ENCODE results near the gene LBH. TPM values are rescaled to one million over a fixed set of nuclear protein-coding genes. Genes with fewer than 3 reads are reported as not detected.

LBH gene
- total RNA-seq, 4 donors from 2014 or later: 14.9 to 41.1 (median 30.0) TPM

- Histone ChIP-seq H3K4me1 (no peaks in the 10 kb centered on the region), H3K36me3 (no peaks in the 10 kb centered on the region), H3K27ac (no peak overlapping the region), H3K4me3 (no peak overlapping the region), H3K9me3 (no peaks in the 10 kb centered on the region), H3K27me3 (peaks cover 3% of the 10 kb centered on the region)
- TF ChIP-seq POLR2A (IDR thresholded peaks at IDR 0.05): no peak
- no peak for TF ChIP-seq POLR2AphosphoS5 (IDR thresholded peaks at IDR 0.05)
- TF ChIP-seq CTCF (IDR thresholded peaks at IDR 0.05): no peak
- no peak for TF ChIP-seq EP300 (IDR thresholded peaks at IDR 0.05)
- 48% methylated on average over 4 of the region's 6 CpGs for WGBS
- peak in 1 of 2 donors; percentile 34 for DNase-seq (ENCODE audit: low spot score in 2 of 2)
Observed at GRCh38 chr2:30197570-30198192, 33.7 kb upstream of the LBH start.

GRCh38 chr2:30201990-30202389 is 29.3 kb upstream of the LBH start:
- WGBS: 36% methylated on average over 1 of the region's 1 CpG
- Histone ChIP-seq H3K36me3 (no peaks in the 10 kb centered on the region), H3K4me3 (no peak overlapping the region), H3K4me1 (no peaks in the 10 kb centered on the region), H3K9me3 (no peaks in the 10 kb centered on the region), H3K27ac (no peak overlapping the region), H3K27me3 (no peaks in the 10 kb centered on the region)
- TF ChIP-seq EP300 (IDR thresholded peaks at IDR 0.05) (no peak), POLR2A (IDR thresholded peaks at IDR 0.05) (no peak), CTCF (IDR thresholded peaks at IDR 0.05) (no peak), POLR2AphosphoS5 (IDR thresholded peaks at IDR 0.05) (no peak)
- DNase-seq (ENCODE audit: low spot score in 2 of 2): peak in 1 of 2 donors; percentile 55

- Histone ChIP-seq H3K4me1 (no peaks in the 10 kb centered on the region), H3K27ac (no peak overlapping the region), H3K27me3 (no peaks in the 10 kb centered on the region), H3K36me3 (no peaks in the 10 kb centered on the region), H3K4me3 (no peak overlapping the region), H3K9me3 (no peaks in the 10 kb centered on the region)
- TF ChIP-seq CTCF (IDR thresholded peaks at IDR 0.05): no peak
- TF ChIP-seq POLR2AphosphoS5 (IDR thresholded peaks at IDR 0.05): no peak
- TF ChIP-seq EP300 (IDR thresholded peaks at IDR 0.05): no peak
- no peak for TF ChIP-seq POLR2A (IDR thresholded peaks at IDR 0.05)
- 88% methylated on average over 7 of the region's 7 CpGs for WGBS
- peak in 1 of 2 donors; percentile 44 for DNase-seq (ENCODE audit: low spot score in 2 of 2)
Observed at GRCh38 chr2:30203156-30203555, 28.2 kb upstream of the LBH start.

GRCh38 chr2:30204281-30204680 is 27.1 kb upstream of the LBH start:
- no peaks in the 10 kb centered on the region for H3K36me3 ChIP-seq
- no peak overlapping the region for H3K27ac ChIP-seq
- TF ChIP-seq POLR2A (IDR thresholded peaks at IDR 0.05): no peak
- no peak for TF ChIP-seq EP300 (IDR thresholded peaks at IDR 0.05)
- no peak for TF ChIP-seq POLR2AphosphoS5 (IDR thresholded peaks at IDR 0.05)
- WGBS: 90% methylated on average over 4 of the region's 4 CpGs
- no peak overlapping the region for H3K4me3 ChIP-seq
- H3K9me3 ChIP-seq: no peaks in the 10 kb centered on the region
- no peaks in the 10 kb centered on the region for H3K4me1 ChIP-seq
- H3K27me3 ChIP-seq: no peaks in the 10 kb centered on the region
- DNase-seq (ENCODE audit: low spot score in 2 of 2): peak in 1 of 2 donors; percentile 18

GRCh38 chr2:30205456-30205855 is 25.9 kb upstream of the LBH start:
- Histone ChIP-seq H3K27me3 (no peaks in the 10 kb centered on the region), H3K4me3 (no peak overlapping the region), H3K27ac (no peak overlapping the region), H3K9me3 (no peaks in the 10 kb centered on the region), H3K4me1 (no peaks in the 10 kb centered on the region), H3K36me3 (no peaks in the 10 kb centered on the region)
- 79% methylated on average over 1 of the region's 1 CpG for WGBS
- TF ChIP-seq EP300 (IDR thresholded peaks at IDR 0.05): no peak
- TF ChIP-seq POLR2AphosphoS5 (IDR thresholded peaks at IDR 0.05): no peak
- no peak for TF ChIP-seq CTCF (IDR thresholded peaks at IDR 0.05)
- no peak for TF ChIP-seq POLR2A (IDR thresholded peaks at IDR 0.05)
- peak in 1 of 2 donors; percentile 19 for DNase-seq (ENCODE audit: low spot score in 2 of 2)
